Dedifferentiated amniotic fluid mesenchymal stem cell (primary cell): Measurements from ENCODE around the gene PRKX.
A peak's percentile ranks its signal among the peaks of the same experiment; 100 is the strongest.
"Not testable (repeated sequence)": the region's sequence is repeated elsewhere in the genome, so short reads cannot be mapped to it uniquely, and the experiment has no call there.

ENCODE experiments used
- DNase-seq: peaks from one replicate; pipeline ENCODE4 v3.0.0-alpha.2; 2016; ENCODE audit errors: extremely low spot score

Gene PRKX

GRCh38 chrX:3577551-3577950 is 135.9 kb downstream of the PRKX start:
- no peak for DNase-seq

- peak; percentile 57 for DNase-seq
Observed at GRCh38 chrX:3576886-3577501, 136.5 kb downstream of the PRKX start.

GRCh38 chrX:3567686-3568085 is 145.8 kb downstream of the PRKX start:
- no peak for DNase-seq

- no peak for DNase-seq
Observed at GRCh38 chrX:3563451-3563850, 150.0 kb downstream of the PRKX start.

- not testable (repeated sequence) for DNase-seq
Observed at GRCh38 chrX:3560010-3560409, 153.4 kb downstream of the PRKX start.
